ENCODE data around the gene SHANK2.

Gene SHANK2

GRCh38 chr11:71268706-71269321, 16.4 kb upstream of the SHANK2 start:
- no peak for DNase-seq

- DNase-seq: no peak
These were observed 15.5 kb upstream of the SHANK2 start for GRCh38 chr11:71267807-71268421.

DNA sequence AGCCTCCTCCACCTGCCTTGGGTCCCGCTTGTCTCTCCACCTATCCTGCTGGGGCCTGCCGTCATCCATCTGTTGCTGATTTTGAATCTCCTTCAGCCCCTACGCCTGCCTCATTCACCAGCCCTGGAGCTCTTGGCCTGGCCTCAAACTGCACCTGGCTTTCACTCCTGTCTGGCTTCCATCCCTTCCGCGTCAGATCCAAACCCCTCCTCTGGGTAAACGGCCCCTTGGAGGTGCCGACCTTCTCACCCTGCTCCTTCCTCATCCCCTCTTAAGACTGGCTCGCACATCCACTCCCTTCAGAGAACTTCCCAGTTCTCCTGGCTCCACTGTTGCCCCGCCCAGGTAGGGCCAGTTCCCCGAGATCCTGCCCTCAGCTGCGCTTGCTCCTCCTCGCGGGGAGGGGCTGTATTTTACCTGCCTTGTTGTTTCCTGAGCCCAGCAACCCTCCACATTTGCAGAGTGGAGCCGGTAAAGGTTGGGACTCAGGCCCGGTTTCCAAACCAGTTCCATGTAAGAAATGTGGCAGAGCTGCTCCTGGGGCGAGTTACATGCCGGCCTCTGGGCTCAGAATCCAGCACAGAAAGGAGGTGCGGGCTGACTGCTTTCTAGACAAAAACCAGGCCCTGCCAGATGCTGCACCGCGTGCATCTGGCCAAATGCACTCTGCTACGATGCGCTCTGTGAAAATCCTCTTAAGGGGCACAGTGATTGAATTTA, 13.9 kb upstream of the SHANK2 start:
- DNase-seq: no peak

- no peak for DNase-seq
These were observed 13.2 kb upstream of the SHANK2 start for GRCh38 chr11:71265559-71266092.

- no peak for DNase-seq
These were observed 11.0 kb upstream of the SHANK2 start for GRCh38 chr11:71263386-71263785.

DNA sequence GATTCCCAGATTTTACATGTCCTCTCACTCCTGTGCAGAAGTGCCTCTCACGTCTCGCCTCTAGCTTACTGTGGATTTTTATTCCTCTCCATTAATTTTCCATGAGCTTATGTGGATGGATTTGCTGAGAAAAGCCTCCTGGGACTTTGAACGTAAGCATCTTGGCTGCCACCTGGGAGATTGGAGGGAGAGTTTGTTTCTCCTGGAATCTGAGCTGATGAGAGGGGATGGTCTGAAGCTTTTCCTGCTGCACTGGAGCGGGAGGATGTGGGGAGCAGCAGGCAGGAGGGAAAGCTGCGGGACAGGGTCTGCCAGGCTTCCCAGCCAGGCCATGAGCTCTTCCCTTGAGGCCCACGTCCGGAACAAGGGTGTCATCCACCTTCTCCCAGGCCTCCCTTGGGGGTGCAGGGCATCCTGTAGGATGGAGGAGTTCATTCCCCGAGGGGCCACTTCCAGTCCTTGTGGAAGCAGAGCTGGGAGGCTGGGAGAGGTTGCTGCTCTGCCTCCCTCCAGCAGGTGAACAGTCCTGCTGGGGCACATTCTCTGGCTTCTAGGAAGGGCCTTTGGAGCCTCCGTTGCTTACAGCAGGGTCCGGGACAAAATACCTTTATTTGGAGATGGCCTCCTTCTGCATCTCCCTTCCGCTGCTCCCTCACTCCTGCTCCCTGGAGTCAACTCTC, 3.6 kb upstream of the SHANK2 start:
- DNase-seq: no peak

DNA sequence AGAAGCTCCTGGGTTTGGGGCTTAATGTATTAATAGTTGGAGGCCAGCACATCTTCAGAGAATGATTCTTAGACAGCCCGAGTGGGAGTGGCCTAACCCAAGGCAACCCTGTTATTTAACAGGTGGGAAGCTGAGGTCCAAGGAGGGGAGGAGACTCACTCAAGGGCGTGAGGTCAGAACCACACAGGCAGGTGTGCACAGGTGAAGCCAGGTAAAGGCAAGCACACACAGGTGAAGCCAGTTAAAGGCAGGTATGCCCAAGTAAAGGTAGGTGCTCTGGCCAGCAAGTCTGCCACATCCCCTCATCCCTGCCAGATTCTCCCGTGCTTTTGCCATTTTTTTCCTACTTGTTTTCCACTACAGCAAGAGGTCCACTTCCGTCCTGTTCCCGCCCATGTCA, 2.9 kb upstream of the SHANK2 start:
- no peak for DNase-seq

GRCh38 chr11:71253794-71254193, 1.4 kb upstream of the SHANK2 start:
- DNase-seq: no peak

- no peak for DNase-seq
These were observed 673 bp upstream of the SHANK2 start for GRCh38 chr11:71252770-71253730.

DNA sequence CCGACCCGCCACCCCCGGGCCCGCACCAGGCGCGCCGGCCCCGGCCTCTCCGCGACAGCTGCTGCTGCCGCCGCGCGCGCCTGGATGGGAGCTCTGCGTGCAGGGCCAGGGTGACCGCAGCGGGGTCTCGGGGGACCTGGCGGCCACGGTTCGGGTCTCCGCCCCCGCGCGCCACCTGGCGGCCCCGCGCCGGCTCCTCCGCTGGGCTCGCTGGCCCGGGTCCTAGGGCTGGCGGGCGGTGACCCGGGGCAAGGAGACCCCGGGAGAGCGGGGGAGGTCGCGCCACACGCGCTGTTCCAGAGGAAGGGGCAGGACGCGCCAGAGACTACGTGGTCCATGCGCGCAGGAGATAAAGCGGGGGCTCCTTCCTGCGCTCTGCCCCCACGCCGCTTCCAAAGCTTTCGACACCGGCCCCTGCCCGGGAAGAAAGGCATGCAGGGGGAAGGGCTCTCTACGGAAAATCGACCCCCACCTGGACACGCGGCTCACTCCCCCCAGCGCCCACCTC, 562 bp downstream of the SHANK2 start:
- no peak for DNase-seq

DNA sequence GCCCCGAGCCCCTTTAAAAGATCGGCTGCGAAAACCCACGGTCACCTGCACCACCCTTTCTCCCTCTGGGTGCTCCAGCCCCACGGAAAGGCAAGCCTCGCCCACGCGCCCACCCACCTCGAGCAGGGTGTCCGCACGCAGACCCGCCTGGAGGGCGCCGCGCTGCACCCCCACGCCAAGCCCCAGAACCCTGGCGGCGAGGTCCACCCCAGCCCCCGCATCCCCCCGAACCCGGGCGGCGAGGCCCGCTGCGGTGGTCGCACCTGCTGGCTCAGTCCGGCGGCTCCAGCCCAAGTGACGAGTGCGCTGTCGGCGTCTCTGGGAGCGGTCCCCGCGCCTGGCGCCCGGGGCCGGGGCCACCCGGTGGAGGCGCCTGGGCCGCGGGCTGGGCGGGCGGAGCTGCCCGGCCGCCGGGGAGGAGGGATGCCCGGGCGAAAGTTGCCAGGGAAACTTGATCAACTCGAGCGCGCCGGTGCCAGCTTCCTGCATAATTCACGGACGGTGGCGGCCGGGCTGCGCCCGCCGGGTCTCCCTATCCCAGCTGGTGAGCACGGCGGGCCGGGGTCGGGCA, 1.1 kb downstream of the SHANK2 start:
- no peak for DNase-seq

DNA sequence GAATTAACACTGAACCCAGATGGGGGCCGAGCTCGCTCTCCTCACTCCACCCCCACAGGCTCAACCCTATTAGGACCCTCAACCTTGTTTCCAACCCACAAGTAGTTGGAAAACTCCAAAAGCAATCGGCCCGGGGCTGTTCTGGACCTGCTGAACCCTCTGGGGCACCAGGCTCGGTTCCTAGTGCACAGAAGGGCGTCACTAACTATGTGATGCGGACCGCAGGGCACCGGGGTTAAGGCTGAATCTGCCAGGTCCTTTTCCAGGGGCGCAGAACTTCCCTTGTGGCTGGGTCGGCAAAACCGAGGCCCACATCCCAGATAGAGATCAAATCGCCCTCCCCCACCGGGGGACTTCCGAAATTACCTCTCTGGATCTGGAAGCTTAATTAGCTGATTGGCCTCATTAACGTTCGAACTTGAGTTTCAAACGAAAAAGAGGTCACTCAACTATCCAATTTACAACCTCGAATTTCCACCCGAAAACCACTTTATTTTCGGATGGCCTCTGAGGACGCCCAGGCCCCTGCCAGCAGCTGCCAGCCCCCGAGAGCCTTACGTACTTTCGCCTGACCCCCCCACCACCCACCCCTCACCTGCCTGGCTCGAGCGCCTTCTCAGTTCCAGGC, 1.7 kb downstream of the SHANK2 start:
- no peak for DNase-seq

DNA sequence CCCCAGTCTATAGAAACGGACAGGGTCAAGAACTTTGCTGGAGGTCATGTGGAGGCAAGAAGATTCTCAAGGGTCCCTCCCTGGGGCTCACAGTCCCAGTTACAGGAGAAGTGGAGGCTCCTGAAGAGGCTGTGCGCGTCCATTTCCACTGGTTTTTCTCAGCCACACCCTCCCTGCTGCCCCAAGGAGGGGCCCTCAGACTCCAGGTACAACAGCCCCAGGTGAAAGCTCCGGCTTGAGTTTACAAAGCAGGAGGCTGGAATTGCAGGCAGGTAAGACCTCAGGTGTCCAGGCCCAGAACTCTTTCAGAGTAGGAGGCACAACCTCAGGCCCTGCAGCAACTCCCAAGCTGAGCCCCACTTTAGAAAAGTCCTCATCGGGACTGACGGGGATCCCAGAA, 3.1 kb downstream of the SHANK2 start:
- DNase-seq: no peak

- no peak for DNase-seq
These were observed 3.7 kb downstream of the SHANK2 start for GRCh38 chr11:71248656-71249055.

DNA sequence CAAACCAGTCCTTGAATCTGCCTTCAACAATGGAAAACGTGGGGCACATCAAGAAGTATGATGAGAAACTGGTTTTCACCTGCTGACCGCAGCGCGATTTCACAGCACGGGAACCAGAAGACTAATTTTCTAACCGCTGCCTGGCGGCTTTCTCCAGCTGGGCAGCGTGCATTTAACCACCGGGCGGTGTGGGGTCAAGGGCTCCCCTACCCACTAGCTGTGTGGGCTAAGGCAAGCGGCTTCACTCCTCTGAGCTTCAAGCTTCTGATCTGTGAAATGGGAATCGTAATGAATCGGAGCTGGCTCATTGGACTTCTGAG, 4.2 kb downstream of the SHANK2 start:
- DNase-seq: no peak

GRCh38 chr11:71247551-71248250, 4.7 kb downstream of the SHANK2 start:
- no peak for DNase-seq

DNA sequence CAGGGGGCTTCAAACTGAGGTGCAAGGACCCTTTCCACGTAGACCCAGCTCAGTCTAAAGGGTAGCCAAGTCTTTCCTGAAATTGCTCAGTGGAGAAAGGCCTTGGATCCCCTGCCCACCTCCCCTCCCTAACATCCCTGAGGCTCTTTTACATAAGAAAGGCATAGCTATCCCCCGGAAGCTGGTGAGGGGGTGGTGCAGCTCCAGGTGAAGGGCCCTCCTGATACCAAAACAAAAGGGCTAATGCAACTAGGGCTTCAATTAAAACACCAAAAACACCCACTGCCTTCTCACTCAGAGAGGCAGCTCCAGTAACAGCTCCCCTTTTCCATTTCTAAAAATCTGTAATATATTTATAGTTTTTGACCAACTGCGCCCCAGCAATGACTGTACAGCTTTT, 5.8 kb downstream of the SHANK2 start:
- DNase-seq: no peak

GRCh38 chr11:71245601-71246391, 6.6 kb downstream of the SHANK2 start:
- no peak for DNase-seq

GRCh38 chr11:71244116-71244810, 8.1 kb downstream of the SHANK2 start:
- no peak for DNase-seq
